ENCODE data around the gene ITIH4.
"Not testable (repeated sequence)": the region's sequence is repeated elsewhere in the genome, so short reads cannot be mapped to it uniquely, and the experiment has no call there.

The ITIH4 gene

GRCh38 chr3:52777127-52777958 lies 53.1 kb downstream of the ITIH4 start, which contains the start of gene ITIH1:
Gene ITIH1 (plus strand): TSS chr3:52777599. CDS start chr3:52777616, 17 bp downstream.
- Histone ChIP-seq H3K4me3 (ENCODE audit: low read depth, low read length) (no peak within 1 kb of the TSS), H3K9me3 (ENCODE audit: control insufficient read depth, insufficient read depth, low read length) (no peaks in the 10 kb centered on the region), H3K36me3 (ENCODE audit: control insufficient read depth, insufficient read depth, low read length) (no peaks in the 10 kb centered on the region), H3K9ac (ENCODE audit: low read depth, low read length) (no peak within 1 kb of the TSS), H3K27me3 (ENCODE audit: control insufficient read depth, insufficient read depth, low read length) (no peaks in the 10 kb centered on the region), H3K4me1 (ENCODE audit: control insufficient read depth, insufficient read depth, low read length) (peaks cover 2% of the 10 kb centered on the region)

GRCh38 chr3:52776486-52776885 lies 54.0 kb downstream of the ITIH4 start:
- H3K4me1 ChIP-seq (ENCODE audit: control insufficient read depth, insufficient read depth, low read length); H3K9me3 ChIP-seq (ENCODE audit: control insufficient read depth, insufficient read depth, low read length); H3K4me3 ChIP-seq (ENCODE audit: low read depth, low read length); H3K27me3 ChIP-seq (ENCODE audit: control insufficient read depth, insufficient read depth, low read length); H3K9ac ChIP-seq (ENCODE audit: low read depth, low read length); H3K36me3 ChIP-seq (ENCODE audit: control insufficient read depth, insufficient read depth, low read length): not testable (repeated sequence)

GRCh38 chr3:52775877-52776276 lies 54.6 kb downstream of the ITIH4 start:
- Histone ChIP-seq H3K9ac (ENCODE audit: low read depth, low read length) (no peak overlapping the region), H3K27me3 (ENCODE audit: control insufficient read depth, insufficient read depth, low read length) (no peaks in the 10 kb centered on the region), H3K4me1 (ENCODE audit: control insufficient read depth, insufficient read depth, low read length) (no peaks in the 10 kb centered on the region), H3K36me3 (ENCODE audit: control insufficient read depth, insufficient read depth, low read length) (no peaks in the 10 kb centered on the region), H3K9me3 (ENCODE audit: control insufficient read depth, insufficient read depth, low read length) (no peaks in the 10 kb centered on the region), H3K4me3 (ENCODE audit: low read depth, low read length) (no peak overlapping the region)

DNA sequence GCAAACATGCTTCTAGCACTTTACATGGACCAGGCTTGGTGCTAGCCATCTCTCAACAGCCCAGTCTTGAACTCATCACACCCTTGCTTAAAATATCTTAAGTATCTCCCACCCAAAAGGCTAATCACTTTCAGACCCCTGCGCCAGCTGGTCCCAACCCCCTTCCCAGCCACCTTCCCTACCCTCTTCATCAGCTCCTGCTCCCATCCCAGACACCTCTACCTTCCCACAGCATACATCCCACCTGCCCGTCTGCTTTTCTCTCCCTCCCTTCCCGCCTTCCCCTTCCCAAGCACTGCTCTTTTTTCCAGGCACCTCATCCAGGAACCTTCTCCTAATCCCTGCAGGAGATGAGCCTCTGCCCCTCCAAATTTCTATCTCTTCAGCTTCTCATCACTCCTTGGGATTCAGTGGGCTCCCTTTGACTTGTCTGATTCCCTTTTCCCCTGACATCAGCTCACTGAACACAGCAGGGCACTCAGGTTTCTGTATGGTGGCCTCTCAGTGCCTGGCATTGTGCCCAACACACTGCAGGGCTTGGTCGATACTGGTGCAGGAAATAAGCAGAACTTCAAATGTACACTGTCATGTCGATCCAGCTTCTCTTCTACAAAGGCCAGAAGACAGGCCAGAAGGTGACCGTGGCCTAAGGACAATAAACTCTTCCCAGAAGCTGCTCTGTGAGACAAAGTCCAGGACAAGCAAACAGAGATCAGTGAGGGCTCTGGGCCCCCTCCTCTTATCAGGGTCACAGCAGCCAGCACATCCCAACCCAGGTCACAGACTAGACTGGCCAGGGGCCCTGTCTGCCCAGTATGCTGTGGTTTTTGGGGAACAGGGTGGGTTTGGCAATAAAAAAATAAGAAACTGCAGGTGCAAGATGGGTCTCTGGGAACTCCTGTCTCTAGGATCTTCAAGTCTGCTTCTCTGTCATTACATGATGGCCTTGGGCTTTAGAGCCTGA lies 55.3 kb downstream of the ITIH4 start:
- no peaks in the 10 kb centered on the region for H3K9me3 ChIP-seq (ENCODE audit: control insufficient read depth, insufficient read depth, low read length)
- H3K27me3 ChIP-seq (ENCODE audit: control insufficient read depth, insufficient read depth, low read length) = no peaks in the 10 kb centered on the region
- no peak overlapping the region for H3K4me3 ChIP-seq (ENCODE audit: low read depth, low read length)
- no peaks in the 10 kb centered on the region for H3K36me3 ChIP-seq (ENCODE audit: control insufficient read depth, insufficient read depth, low read length)
- no peak overlapping the region for H3K9ac ChIP-seq (ENCODE audit: low read depth, low read length)
- H3K4me1 ChIP-seq (ENCODE audit: control insufficient read depth, insufficient read depth, low read length) = no peaks in the 10 kb centered on the region

GRCh38 chr3:52774066-52774713 lies 56.3 kb downstream of the ITIH4 start:
- H3K4me3 ChIP-seq (ENCODE audit: low read depth, low read length) = no peak overlapping the region
- H3K4me1 ChIP-seq (ENCODE audit: control insufficient read depth, insufficient read depth, low read length) = peaks cover 4% of the 10 kb centered on the region
- no peaks in the 10 kb centered on the region for H3K27me3 ChIP-seq (ENCODE audit: control insufficient read depth, insufficient read depth, low read length)
- H3K9ac ChIP-seq (ENCODE audit: low read depth, low read length) = no peak overlapping the region
- H3K9me3 ChIP-seq (ENCODE audit: control insufficient read depth, insufficient read depth, low read length) = no peaks in the 10 kb centered on the region
- no peaks in the 10 kb centered on the region for H3K36me3 ChIP-seq (ENCODE audit: control insufficient read depth, insufficient read depth, low read length)

GRCh38 chr3:52773361-52774065 lies 57.0 kb downstream of the ITIH4 start:
- H3K9ac ChIP-seq (ENCODE audit: low read depth, low read length) = no peak overlapping the region
- H3K4me3 ChIP-seq (ENCODE audit: low read depth, low read length) = no peak overlapping the region
- no peaks in the 10 kb centered on the region for H3K36me3 ChIP-seq (ENCODE audit: control insufficient read depth, insufficient read depth, low read length)
- H3K27me3 ChIP-seq (ENCODE audit: control insufficient read depth, insufficient read depth, low read length) = no peaks in the 10 kb centered on the region
- H3K9me3 ChIP-seq (ENCODE audit: control insufficient read depth, insufficient read depth, low read length) = no peaks in the 10 kb centered on the region
- peaks cover 4% of the 10 kb centered on the region for H3K4me1 ChIP-seq (ENCODE audit: control insufficient read depth, insufficient read depth, low read length)

GRCh38 chr3:52771702-52772101 lies 58.8 kb downstream of the ITIH4 start:
- peak overlapping the region; percentile 71 for H3K4me3 ChIP-seq (ENCODE audit: low read depth, low read length)
- no peak overlapping the region for H3K9ac ChIP-seq (ENCODE audit: low read depth, low read length)
- no peaks in the 10 kb centered on the region for H3K9me3 ChIP-seq (ENCODE audit: control insufficient read depth, insufficient read depth, low read length)

DNA sequence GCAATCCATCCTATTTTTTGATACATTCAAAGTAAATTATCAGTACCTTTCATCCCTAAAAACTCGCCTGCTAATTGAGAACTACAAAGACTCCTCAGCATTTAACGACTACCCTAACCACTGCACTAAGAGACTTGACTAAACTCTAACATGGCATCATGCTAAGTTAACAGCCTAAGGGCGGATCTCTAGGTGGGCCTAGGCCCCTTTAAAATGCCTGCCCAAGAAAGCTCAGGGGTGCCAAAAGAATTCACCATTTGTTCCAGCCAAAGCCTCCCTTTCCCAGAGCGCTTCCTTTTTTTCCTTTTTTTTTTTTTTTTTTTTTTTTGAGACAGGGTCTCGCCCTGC lies 59.2 kb downstream of the ITIH4 start:
- Histone ChIP-seq H3K9ac (ENCODE audit: low read depth, low read length) (peak overlapping the region; percentile 55), H3K9me3 (ENCODE audit: control insufficient read depth, insufficient read depth, low read length) (no peaks in the 10 kb centered on the region), H3K36me3 (ENCODE audit: control insufficient read depth, insufficient read depth, low read length) (no peaks in the 10 kb centered on the region), H3K4me3 (ENCODE audit: low read depth, low read length) (peak overlapping the region; percentile 71), H3K4me1 (ENCODE audit: control insufficient read depth, insufficient read depth, low read length) (peaks cover 4% of the 10 kb centered on the region), H3K27me3 (ENCODE audit: control insufficient read depth, insufficient read depth, low read length) (no peaks in the 10 kb centered on the region)

More at GRCh38 chr3:52771702-52772101, 58.8 kb downstream of the ITIH4 start:
- Histone ChIP-seq H3K36me3 (ENCODE audit: control insufficient read depth, insufficient read depth, low read length) (no peaks in the 10 kb centered on the region), H3K27me3 (ENCODE audit: control insufficient read depth, insufficient read depth, low read length) (no peaks in the 10 kb centered on the region), H3K4me1 (ENCODE audit: control insufficient read depth, insufficient read depth, low read length) (peaks cover 4% of the 10 kb centered on the region)

DNA sequence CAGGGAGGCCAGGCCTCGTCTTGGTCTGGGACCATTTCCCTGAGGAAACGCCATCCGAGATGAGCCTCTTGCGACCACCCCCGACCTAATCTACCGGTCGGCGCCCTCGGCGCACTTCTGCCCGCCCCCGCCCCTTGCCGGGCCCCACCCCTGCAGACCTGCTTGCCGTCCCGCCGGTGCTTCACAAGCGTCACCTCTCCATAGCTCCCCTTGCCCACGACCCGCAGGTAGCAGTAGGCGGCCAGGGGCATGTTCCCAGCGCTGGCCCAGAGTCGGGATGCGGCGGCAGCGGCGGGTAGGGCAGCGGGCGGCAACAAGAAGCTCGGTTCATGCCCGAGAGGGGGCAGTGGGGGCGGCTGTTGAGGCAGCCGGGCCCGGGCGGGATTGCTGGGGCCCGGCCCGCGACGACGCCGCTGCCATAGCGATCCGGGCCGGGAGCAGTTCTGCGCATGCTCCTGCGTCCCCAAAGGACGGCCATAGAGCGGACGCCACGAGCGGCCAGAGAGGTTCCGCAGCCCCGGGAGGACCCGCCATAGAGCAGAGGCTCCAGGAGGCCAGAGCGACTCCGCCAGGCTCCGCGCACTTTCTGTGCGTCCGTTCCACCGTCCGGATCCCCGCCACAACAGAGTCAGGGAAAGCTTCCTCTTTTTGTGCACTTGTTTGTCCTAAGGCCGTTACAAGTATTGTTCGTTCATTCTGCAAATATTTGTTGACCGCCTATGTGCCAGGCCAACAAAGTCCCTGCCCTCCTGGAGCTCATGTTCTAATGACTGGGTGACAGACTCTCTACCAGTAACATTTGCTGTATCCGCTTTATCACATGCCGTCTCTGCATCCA lies 59.8 kb downstream of the ITIH4 start, which contains the start of gene NEK4:
TSS of gene NEK4 (minus strand) at position 445 of the 838 bp plus-strand sequence. CDS start at position 251, 194 bp downstream.
- Histone ChIP-seq H3K4me3 (ENCODE audit: low read depth, low read length) (peak within 1 kb of the TSS; percentile 71), H3K27me3 (ENCODE audit: control insufficient read depth, insufficient read depth, low read length) (no peaks in the 10 kb centered on the region), H3K4me1 (ENCODE audit: control insufficient read depth, insufficient read depth, low read length) (peaks cover 4% of the 10 kb centered on the region), H3K36me3 (ENCODE audit: control insufficient read depth, insufficient read depth, low read length) (peaks cover 2% of the 10 kb centered on the region), H3K9ac (ENCODE audit: low read depth, low read length) (peak within 1 kb of the TSS; percentile 66), H3K9me3 (ENCODE audit: control insufficient read depth, insufficient read depth, low read length) (no peaks in the 10 kb centered on the region)

DNA sequence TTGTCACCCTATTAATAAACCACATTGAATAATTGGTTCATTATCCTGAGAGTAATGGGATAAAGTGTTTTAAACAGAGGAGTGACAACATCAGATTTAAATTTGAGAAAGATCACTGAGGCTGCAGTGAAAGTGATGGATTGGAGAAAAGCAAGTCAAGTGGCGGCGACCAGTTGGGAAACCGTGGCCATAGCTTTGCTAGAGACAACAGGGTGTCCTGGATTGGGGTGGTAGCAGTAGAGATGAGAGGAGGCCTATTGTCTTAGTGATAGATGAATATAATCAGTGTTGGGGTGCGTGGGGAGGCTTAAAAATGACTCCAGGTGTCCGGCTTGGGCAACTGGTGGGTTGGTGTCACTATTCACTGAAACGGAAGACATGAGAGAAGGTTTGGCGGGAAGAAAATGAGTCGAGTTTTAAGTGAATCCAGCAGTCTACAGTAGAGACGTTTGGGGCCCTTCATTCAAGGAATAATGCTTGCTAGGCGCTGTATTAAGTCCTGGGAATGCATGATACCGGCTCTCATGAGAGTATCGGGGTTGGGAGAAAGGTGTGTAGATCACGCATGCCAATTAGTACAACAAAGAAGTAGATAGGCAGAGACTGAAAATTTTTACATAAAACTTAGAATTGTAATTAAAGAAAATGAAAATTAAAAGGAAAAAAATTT lies 60.6 kb downstream of the ITIH4 start:
- Histone ChIP-seq H3K4me1 (ENCODE audit: control insufficient read depth, insufficient read depth, low read length) (peaks cover 4% of the 10 kb centered on the region), H3K36me3 (ENCODE audit: control insufficient read depth, insufficient read depth, low read length) (peaks cover 2% of the 10 kb centered on the region), H3K9me3 (ENCODE audit: control insufficient read depth, insufficient read depth, low read length) (no peaks in the 10 kb centered on the region), H3K9ac (ENCODE audit: low read depth, low read length) (peak overlapping the region; percentile 66), H3K27me3 (ENCODE audit: control insufficient read depth, insufficient read depth, low read length) (no peaks in the 10 kb centered on the region), H3K4me3 (ENCODE audit: low read depth, low read length) (peak overlapping the region; percentile 71)
